HT1080 (cell line): ENCODE data around the gene MED15. TPM values are rescaled to one million over a fixed set of nuclear protein-coding genes. Genes with fewer than 3 reads are reported as not detected.
A peak's percentile ranks its signal among the peaks of the same experiment; 100 is the strongest.
"Not testable (repeated sequence)": the region's sequence is repeated elsewhere in the genome, so short reads cannot be mapped to it uniquely, and the experiment has no call there.

Experiments
- DNase-seq: peaks from one replicate; pipeline ENCODE4 v3.0.0-alpha.2; 2015; ENCODE audit warnings: low read depth
- total RNA-seq: library from RNA; depleted of rRNA; stranded (reverse); fragments of >200 nt; shearing (Covaris generic); gene quantifications from 2 replicates; pipeline ENCODE4 v1.2.3, GENCODE V29; 2014

Gene MED15
- total RNA-seq, 1 experiment from 2014 or later = 59.4 TPM

DNA sequence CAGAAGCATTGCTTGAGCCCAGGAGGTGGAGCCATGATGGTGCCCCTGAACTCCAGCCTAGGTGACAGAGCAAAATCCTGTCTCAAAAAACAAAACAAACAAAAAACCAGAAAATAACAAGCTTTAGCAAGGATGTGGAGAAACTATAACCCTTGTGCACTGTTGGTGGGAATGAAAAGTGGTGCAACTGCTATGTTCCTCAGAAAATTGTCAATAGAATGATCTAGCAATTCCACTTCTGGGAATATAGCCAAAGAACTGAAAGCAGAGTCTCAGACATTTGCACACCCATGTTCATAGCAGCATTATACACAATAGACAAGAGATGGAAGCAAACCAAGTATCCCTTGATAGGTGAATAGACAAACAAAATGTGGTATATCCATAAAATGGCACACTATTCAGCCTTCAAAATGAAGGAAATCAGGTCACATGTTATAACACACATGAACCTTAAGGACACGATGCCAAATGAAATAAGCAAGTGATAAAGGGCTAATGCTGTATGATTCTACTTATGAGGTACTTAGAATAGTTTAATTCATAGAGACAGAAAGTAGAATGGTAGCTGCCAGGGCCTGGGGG lies 27.7 kb upstream of the MED15 start:
- DNase-seq = no peak

GRCh38 chr22:20483143-20483506 lies 24.3 kb upstream of the MED15 start:
- DNase-seq = not testable (repeated sequence)

DNA sequence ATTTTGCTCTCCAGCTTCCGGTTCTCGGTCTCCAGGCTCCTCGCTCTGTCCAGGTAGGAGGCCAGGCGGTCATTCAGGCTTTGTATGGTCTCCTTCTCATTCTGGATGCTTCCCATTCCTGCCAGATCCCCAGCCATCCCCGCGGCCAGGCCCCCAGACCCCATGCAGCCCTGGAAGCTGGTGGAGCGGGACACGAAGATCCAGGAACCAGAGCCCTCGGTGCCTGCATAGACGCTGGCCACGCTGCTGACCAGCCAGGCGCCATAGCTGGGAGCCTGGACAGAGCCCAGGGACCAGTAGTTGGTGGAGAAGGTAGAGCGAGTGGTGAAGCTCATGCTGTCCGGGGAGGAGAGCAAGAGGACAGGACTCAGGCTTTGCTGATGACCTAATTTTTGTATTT lies 23.6 kb upstream of the MED15 start:
- no peak for DNase-seq

GRCh38 chr22:20484948-20485683 lies 22.3 kb upstream of the MED15 start:
- no peak for DNase-seq

DNA sequence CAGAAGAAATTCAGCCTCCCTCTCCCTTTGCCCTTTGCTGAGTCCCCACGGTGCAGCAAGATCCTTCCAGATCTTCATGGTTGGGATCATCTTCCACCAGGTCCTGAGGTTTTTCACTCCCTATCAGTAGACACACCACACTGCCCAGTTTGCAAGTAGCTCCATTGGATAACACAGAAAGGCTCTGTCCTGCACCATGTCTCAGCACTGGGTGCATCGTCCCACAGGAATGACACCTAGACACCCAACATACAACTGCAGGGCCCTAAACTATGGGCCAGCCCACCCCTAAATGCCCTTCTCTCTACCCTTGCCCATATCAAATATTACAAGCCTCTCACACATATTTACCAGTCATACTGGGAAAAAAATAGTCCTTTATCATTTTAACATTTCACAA lies 21.2 kb upstream of the MED15 start:
- DNase-seq = no peak

DNA sequence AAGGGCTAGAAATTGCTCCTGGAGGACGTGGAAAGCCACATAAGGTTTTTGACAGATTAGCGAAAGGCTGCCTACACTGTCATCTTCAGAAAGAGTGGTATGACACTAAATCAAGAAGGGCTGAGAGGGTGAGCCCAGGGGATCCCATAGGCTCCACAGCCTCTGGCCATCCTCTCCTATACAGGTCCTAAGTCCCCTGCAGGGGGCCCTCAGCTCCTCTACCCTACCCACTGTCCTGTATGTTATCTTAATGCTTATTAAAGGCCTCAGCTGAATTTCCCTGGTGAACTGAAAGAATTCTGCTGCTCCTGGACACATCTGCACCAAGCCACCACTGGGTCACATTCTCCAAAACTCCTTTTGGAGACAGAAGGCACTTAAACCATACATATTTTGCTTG lies 19.7 kb upstream of the MED15 start:
- no peak for DNase-seq

DNA sequence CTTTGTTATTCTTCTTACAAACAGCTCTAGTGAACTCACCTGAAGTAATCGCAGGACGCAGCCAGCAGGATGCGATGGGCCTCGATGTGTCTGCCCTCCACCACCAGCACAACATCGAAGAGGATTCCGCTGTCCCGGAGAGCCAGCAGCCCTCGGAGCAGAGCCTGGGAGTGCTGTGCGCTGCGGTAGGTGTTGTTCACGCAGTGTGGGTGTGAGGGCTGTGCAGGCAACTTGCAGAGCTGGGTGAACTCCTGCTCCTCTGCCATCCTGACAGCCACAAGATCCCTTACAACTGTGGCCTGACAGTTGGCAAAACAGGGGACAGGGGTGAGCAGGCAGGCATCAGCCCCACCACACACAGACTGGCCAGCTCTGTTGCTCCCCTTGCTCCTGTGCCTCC lies 18.5 kb upstream of the MED15 start:
- DNase-seq = no peak

DNA sequence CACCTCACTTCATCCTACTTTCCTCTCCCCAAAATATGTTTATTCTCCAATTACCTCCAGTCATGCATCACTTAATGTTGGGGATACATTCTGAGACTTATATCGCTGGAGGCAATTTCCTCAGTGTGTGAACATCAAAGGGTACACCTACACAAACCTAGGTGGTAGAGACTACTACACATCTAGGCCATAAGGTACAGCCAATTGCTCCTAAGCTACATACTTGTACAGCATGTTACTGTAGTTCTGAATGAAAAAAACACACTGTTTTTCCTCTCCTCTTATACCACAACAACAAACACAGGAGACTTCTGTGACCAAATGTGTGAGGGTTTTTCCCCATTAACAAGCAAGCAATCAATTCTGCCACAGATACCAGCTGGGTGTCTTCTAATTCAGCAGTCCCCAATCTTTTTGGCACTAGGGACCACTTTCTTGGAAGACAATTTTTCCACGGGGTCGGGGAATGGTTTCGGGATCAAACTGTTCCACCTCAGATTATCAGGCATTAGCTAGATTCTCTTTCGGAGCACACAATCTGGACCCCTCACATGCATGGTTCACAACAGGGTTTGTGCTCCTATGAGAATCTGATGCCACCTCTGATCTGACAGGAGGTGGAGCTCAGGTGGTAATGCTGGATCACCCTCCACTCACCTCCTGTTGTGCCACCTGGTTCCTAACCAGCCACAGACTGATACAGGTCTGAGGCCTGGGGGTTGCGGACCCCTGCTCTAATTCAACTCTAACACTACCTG lies 17.0 kb upstream of the MED15 start:
- no peak for DNase-seq

DNA sequence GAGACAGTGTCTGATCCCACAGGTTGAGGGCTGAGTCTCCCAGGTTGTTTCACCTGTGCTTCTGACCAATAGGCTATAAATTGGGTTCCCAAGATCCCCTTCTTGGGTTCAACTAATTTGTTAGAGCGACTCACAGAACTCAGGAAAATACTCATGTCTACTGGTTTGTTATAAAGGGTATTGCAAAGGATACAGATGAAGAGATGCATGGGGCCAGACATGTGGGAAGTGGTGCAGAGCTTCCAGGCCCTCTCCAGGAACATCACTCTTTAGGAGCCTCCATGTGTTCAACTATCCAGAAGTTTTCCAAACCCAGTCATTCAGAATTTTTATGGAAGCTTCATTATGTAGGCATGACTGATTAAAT lies 16.5 kb upstream of the MED15 start:
- DNase-seq = no peak

- no peak for DNase-seq
Observed at GRCh38 chr22:20491346-20491745, 16.1 kb upstream of the MED15 start.

DNA sequence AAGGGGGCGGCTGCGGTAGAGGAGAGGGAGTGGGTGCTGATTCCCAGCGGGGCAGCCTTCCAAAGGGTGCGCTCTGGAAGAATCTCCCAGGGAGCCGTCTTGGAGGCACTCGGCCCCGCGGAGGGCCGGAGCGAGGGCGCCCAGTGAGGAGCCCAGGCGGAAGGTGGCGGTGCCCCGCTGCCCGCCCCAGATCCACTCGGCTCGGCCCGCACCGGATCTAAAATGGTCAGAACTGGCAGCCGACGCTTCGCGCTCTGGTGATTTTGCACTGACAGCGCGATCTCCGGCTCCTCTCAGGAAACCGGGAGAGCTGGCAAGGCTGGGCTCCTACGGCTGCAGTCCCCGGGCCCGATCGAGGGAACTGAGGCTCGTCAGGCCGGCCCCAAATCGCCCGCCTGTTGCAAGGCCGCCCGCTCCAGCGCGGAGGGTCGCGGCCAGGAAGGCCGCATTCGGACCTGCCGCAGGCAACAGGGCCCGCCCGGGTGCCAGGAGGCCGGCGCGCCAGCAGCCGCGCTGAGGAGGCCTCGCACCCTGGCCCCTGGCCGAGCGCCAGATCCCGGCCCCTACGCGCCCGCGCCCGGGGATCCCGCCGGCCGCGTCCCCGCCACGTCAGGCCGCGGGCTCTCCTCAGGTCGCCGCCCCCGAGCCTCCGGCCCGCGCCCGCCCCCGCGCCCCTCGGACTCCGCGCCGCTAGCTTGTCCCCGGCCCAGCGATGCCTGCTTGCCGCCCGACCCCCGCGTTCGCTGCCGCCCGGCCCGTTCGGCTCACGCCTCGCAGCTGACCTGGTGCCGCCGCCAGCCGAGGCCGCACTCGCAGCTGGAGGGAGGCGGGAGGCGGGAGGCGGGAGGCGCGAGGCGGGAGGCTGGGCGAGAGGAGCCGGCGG lies 12.2 kb upstream of the MED15 start, which contains the start of gene KLHL22:
TSS of gene KLHL22 (minus strand) at position 818 of the 883 bp plus-strand sequence. CDS start 6,584 bp downstream, outside the sequence.
- no peak for DNase-seq

- peak; percentile 78 for DNase-seq
Observed at GRCh38 chr22:20495861-20496681, 11.3 kb upstream of the MED15 start.

- DNase-seq = no peak
Observed at GRCh38 chr22:20497426-20497825, 10.0 kb upstream of the MED15 start.

DNA sequence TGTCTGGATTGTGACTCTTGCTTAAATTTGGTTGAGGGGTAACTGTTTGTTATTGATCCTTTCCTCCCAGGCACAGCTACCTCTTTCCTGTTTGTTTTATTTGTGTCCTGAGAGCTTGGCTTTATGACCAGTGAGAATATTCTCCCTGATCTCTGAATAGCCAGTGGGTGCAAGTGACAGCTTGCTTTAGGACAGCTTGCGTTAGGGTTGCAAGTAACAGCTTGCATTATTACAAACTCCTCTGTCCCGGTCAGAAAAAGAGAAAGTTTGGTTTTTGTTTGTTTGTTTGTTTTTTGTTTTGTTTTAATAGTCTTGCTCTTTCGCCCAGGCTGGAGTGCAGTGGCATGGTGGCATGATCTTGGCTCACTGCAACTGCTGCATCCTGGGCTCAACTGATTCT lies 8.5 kb upstream of the MED15 start:
- DNase-seq = no peak

GRCh38 chr22:20499769-20500168 lies 7.6 kb upstream of the MED15 start:
- DNase-seq = no peak

- peak; percentile 43 for DNase-seq
Observed at GRCh38 chr22:20503816-20504215, 3.6 kb upstream of the MED15 start.

- DNase-seq = peak; percentile 78
Observed at GRCh38 chr22:20504293-20504922, 3.0 kb upstream of the MED15 start.

DNA sequence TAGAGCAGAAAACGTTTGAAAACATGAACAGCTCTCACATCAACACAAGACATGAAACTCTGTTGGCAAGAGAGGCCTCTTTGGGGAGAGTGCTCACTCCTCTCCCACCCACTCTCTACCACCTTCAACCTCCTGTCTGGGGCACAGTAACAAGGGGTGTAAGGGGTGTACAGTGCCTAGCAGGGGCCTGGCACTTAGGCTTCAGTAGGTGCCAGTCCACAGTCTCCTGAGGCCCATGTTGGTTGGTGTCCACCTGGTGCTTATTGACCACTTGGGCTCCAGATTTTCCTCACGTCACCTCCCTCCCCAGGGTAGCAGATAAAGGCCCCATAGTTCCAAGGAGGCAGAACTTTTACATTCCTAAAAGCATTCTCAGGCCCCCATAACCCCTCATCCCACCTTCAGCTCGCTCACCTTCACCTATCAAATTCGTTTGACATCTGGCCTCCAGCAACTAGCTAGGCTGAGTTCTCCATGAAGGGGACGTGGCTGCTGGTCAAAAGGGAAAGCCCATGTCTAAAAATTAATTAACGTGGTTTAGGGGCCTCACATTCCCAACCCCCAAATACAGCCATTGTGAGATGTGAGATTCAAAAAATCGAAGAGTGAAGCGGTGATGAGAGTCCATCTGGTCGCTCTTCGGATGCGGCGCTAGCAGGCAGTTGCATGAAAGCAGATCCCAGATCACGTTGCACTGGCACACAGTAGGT lies 712 bp upstream of the MED15 start:
- DNase-seq = no peak

- not testable (repeated sequence) for DNase-seq
Observed at GRCh38 chr22:20508067-20508755, 801 bp downstream of the MED15 start.
